Left ventricle myocardium superior (tissue), 1 donor: ENCODE data around the gene HSPB6. TPM values are rescaled to one million over a fixed set of nuclear protein-coding genes. Genes with fewer than 3 reads are reported as not detected.

ENCODE experiments used
- ATAC-seq: fragments of 200-7000 bp; cut with Tn5 transposase; one replicate; pipeline ENCODE4 v1.9.1; 2020; ENCODE audit warnings: mild to moderate bottlenecking, moderate library complexity
- DNase-seq: peaks from one replicate; pipeline ENCODE4 v3.0.0-alpha.2; 2020
- intact Hi-C: fragments of 100-400 bp; cut with micrococcal nuclease; formaldehyde crosslinking; loops from one replicate; pipeline ENCODE4 v1.11.0; 2022
- total RNA-seq: library from RNA; stranded (reverse); fragmentation: NEBNext Ultra II Directional; extraction: Animal tissue kit (Norgen Biotek cat#: 25700); gene quantifications from one replicate; pipeline ENCODE4 v1.2.1, GENCODE V29; 2021
- donor health status: DM: no; HTN: yes; CAD: no; lungs with severe emphysema.

HSPB6 gene
- total RNA-seq, 1 donor from 2014 or later = 676 TPM

GRCh38 chr19:35722461-35722860, 34.4 kb downstream of the HSPB6 start:
- DNase-seq (no peak), ATAC-seq (no peak)
- intact Hi-C loops = no loop called here

GRCh38 chr19:35721374-35721773, 35.5 kb downstream of the HSPB6 start:
- DNase-seq (no peak), ATAC-seq (no peak)
- intact Hi-C loops = no loop called here

- intact Hi-C loops = no loop called here
- DNase-seq = no peak
- ATAC-seq = no peak
Observed at GRCh38 chr19:35720648-35721047, 36.2 kb downstream of the HSPB6 start.

- intact Hi-C loops = no loop called here
- ATAC-seq (no peak), DNase-seq (no peak)
Observed at GRCh38 chr19:35720163-35720524, 36.7 kb downstream of the HSPB6 start.

GRCh38 chr19:35719402-35720162, 37.2 kb downstream of the HSPB6 start:
- intact Hi-C loops = no loop called here
- DNase-seq (peak; percentile 36), ATAC-seq (no peak)

GRCh38 chr19:35718345-35719041, 38.3 kb downstream of the HSPB6 start:
- intact Hi-C loops = no loop called here
- DNase-seq = peak; percentile 56
- ATAC-seq = no peak

- ATAC-seq = peak; percentile 80
- no peak for DNase-seq
- intact Hi-C loops = no loop called here
Observed at GRCh38 chr19:35717665-35718344, 39.0 kb downstream of the HSPB6 start, which contains the start of gene KMT2B. Gene KMT2B (plus strand): TSS chr19:35718003. CDS start chr19:35718019, 16 bp downstream.

- intact Hi-C loops = no loop called here
- ATAC-seq = peak; percentile 94
- DNase-seq = peak; percentile 98
Observed at GRCh38 chr19:35716801-35717664, 39.8 kb downstream of the HSPB6 start.

GRCh38 chr19:35715981-35716800, 40.6 kb downstream of the HSPB6 start:
- intact Hi-C loops = no loop called here
- peak; percentile 55 for ATAC-seq

GRCh38 chr19:35715355-35715809, 41.4 kb downstream of the HSPB6 start:
- intact Hi-C loops = no loop called here
- DNase-seq = no peak
- no peak for ATAC-seq

More at GRCh38 chr19:35715981-35716800, 40.6 kb downstream of the HSPB6 start:
- peak; percentile 83 for DNase-seq

- ATAC-seq (no peak), DNase-seq (no peak)
- intact Hi-C loops = no loop called here
Observed at GRCh38 chr19:35714601-35715354, 42.1 kb downstream of the HSPB6 start.

GRCh38 chr19:35713904-35714495, 42.8 kb downstream of the HSPB6 start:
- intact Hi-C loops = no loop called here
- DNase-seq = no peak
- no peak for ATAC-seq

- no peak for DNase-seq
- ATAC-seq = no peak
- intact Hi-C loops = no loop called here
Observed at GRCh38 chr19:35713506-35713850, 43.4 kb downstream of the HSPB6 start.

GRCh38 chr19:35712567-35713505, 44.0 kb downstream of the HSPB6 start:
- intact Hi-C loops = no loop called here
- DNase-seq (no peak), ATAC-seq (no peak)

GRCh38 chr19:35710784-35711723, 45.8 kb downstream of the HSPB6 start:
- intact Hi-C loops = no loop called here
- ATAC-seq (no peak), DNase-seq (no peak)
